ENCODE data around the gene RGS21.
"Not testable (repeated sequence)": the region's sequence is repeated elsewhere in the genome, so short reads cannot be mapped to it uniquely, and the experiment has no call there.

The RGS21 gene

DNA sequence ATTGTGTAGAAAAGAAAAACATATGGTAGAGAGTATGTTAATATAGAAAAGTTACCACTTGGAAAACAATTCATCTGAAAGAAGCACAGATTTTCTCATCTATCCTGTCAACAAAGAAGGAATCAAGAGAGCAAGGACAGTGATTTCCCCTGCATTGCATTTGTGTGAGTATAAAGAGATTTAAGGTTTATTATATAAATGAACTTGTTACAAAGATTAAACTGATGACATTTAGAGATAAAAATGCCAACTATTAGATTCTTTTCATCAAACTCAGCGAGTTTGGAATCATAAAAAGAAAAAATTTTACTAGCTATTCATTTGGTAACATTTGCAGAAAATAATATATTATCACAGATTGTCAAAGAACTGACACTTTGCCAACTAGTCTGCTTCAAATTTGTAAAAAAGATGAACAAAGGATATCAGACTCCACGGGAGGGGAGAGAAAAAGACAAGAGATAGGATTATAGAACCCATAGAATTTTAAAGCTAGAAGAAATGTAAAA is at the start of gene RGS21:
TSS of gene RGS21 (plus strand) at position 51 of the 509 bp plus-strand sequence. CDS start 26,045 bp downstream, outside the sequence.
- DNase-seq (ENCODE audit: low read depth, low spot score): no peak

DNA sequence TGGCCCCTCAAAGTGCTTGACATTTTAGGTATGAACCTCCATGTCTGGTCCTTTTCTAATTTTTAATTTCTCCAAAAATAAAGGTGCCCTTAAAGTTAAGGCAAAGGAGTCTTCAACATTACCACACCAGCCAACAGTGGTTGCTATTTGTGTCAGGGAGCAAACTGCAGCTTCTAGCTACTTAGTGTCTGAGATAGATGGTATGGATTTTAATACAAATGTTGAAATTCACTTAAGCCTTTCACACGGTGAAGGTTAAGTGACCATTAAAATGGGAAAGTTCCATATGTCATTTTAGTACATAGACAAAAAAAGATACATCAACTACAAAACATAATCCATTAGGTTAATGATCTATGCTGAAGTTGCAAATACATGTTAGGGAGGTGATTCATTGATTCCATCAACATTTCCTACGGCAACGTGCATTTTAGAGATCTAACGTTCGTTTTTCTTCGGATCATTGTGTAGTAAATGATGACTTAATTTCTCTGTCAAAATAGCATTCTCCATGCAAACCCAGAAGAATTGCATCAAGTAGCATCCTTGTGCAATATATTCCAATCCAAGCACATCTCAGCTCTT is 48.2 kb upstream of the RGS21 start:
- DNase-seq (ENCODE audit: low read depth, low spot score): no peak

DNA sequence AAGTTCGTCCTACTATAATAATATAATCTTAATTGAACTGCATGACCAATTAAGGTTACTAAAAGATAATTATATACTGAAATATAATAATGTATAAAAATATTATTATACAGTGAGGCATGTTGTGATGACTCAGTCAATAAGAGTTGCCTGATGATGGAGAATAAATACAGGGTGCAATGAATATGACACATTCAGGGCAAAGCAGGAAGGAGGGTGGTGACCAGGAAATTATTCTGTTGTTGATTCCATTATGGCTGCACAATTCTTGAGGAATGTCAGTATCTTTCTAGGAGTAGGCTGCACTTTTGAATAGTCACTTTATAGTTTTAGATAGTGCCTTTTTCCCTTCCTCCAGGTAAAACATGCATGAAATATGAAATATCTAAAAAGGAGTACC is 46.4 kb upstream of the RGS21 start:
- no peak for DNase-seq (ENCODE audit: low read depth, low spot score)

GRCh38 chr1:192272732-192273131 is 44.1 kb upstream of the RGS21 start:
- DNase-seq (ENCODE audit: low read depth, low spot score): no peak

- DNase-seq (ENCODE audit: low read depth, low spot score): no peak
These were observed 42.2 kb upstream of the RGS21 start for GRCh38 chr1:192274588-192274987.

DNA sequence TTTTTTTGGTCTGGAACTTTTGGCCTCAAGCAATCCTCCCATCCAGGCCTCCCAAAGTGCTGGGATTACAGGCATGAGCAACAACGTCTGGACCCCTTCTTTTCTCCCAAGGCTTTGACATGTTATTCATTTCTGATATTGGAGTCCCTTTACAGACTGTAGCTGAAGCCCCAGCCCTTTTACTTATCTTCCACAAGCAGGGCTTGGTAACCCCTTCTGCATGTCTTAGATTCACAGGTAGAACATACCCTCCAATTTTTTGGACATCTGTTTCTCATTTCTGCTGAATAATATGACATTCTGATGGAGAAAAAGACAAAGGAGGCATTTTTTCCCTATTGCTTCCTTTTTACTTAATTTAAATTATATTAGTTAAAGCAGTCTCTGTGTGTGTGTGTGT is 39.2 kb upstream of the RGS21 start:
- DNase-seq (ENCODE audit: low read depth, low spot score): no peak

DNA sequence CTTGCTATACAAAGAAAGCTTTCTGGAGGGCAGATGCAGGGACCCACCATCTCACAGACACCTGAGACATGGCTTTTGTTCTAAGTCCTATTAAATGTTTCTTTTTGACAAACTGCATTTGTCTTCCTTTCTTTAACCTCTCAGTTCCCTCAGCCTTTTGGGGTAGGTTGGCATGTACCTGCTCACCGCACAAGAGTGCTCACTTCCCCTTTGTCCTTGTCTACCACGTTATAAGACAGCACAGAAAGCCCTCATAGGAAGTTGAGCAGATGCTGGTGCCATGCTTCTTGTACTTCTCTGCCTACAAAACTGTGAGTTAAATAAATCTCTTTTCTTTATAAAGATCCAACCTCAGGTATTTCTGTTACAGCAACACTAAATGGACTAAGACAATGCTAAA is 31.9 kb upstream of the RGS21 start:
- no peak for DNase-seq (ENCODE audit: low read depth, low spot score)

DNA sequence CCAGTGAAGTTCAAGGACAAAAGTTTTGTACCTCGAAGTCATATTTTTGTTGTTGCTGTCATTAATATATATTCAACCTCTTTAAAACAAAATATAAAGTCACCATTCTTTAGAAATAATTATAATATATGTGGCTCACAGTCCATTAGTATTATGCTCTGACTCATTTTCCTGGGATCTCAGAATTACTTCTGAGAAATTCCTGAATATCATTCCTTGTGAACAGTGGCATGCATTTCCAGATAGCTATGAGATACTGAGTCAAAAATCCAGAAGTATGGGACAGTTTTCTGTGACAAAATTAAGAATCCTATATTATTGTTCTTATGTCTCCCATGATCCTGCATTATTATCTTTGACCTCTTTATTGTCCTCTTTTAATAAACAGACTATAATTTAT is 13.8 kb upstream of the RGS21 start:
- no peak for DNase-seq (ENCODE audit: low read depth, low spot score)

GRCh38 chr1:192308314-192308713 is 8.5 kb upstream of the RGS21 start:
- not testable (repeated sequence) for DNase-seq (ENCODE audit: low read depth, low spot score)

GRCh38 chr1:192311281-192311680 is 5.5 kb upstream of the RGS21 start:
- DNase-seq (ENCODE audit: low read depth, low spot score): no peak

DNA sequence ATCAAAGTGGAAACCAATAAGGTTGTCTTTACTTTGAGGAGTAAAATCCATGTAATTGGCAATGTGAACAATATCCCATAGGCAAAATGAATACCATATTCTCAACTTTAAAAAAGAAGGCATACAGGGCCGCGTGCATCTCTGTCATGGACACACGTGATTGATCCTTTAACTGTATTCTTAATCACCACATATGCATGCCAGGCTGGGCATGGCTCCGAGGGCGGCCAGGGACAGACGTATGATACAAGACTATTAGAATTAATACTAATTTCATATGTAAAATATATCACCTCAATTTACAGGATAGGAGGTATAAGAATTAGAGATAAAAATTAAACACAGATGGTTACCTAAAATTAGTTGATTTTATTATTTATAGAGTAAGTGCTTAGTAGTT is 11.2 kb downstream of the RGS21 start:
- DNase-seq (ENCODE audit: low read depth, low spot score): no peak

- no peak for DNase-seq (ENCODE audit: low read depth, low spot score)
These were observed 26.1 kb downstream of the RGS21 start for GRCh38 chr1:192342842-192343241.

GRCh38 chr1:192343344-192343743 is 26.6 kb downstream of the RGS21 start:
- DNase-seq (ENCODE audit: low read depth, low spot score): no peak

- DNase-seq (ENCODE audit: low read depth, low spot score): no peak
These were observed 32.5 kb downstream of the RGS21 start for GRCh38 chr1:192349314-192349713.

GRCh38 chr1:192350356-192350755 is 33.6 kb downstream of the RGS21 start:
- no peak for DNase-seq (ENCODE audit: low read depth, low spot score)

DNA sequence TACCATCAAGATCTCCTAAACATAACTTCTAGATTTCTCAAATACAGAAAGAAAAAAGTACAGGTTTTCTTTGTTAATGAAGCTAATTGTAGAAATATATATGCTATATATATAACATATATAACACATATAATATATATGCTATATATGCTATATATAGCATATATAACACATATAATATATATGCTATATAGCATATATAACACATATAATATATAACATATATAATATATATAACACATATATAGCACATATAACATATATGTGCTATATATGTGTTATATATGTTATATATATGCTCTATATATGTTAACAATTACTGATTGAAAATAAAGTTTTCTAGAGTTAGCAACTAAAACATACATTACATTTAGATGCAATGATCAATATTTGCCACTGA is 34.8 kb downstream of the RGS21 start:
- DNase-seq (ENCODE audit: low read depth, low spot score): no peak

GRCh38 chr1:192357924-192358323 is 41.1 kb downstream of the RGS21 start:
- DNase-seq (ENCODE audit: low read depth, low spot score): no peak

- DNase-seq (ENCODE audit: low read depth, low spot score): no peak
These were observed 41.6 kb downstream of the RGS21 start for GRCh38 chr1:192358402-192358801.

GRCh38 chr1:192358822-192359221 is 42.0 kb downstream of the RGS21 start:
- no peak for DNase-seq (ENCODE audit: low read depth, low spot score)

- DNase-seq (ENCODE audit: low read depth, low spot score): no peak
These were observed 46.4 kb downstream of the RGS21 start for GRCh38 chr1:192363177-192363576.

- DNase-seq (ENCODE audit: low read depth, low spot score): no peak
These were observed 50.6 kb downstream of the RGS21 start for GRCh38 chr1:192367436-192367835.

DNA sequence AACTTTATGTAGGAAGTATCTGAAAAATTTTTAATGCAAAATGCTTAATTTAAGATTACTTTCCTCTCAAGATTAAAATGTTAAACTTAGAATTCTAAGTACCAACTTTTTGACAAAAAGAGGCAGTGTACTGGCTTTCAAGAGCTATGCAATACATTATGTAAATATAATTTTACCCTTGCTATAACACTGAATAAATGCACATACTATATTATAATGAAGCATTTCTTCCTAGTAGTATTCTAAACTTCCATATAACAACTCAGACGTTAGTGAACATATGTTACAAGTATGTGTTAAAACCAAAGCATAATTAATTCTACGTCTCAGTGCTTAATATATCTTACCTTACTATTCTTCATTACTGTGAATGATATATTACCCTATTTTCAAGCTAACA is 58.5 kb downstream of the RGS21 start:
- no peak for DNase-seq (ENCODE audit: low read depth, low spot score)

DNA sequence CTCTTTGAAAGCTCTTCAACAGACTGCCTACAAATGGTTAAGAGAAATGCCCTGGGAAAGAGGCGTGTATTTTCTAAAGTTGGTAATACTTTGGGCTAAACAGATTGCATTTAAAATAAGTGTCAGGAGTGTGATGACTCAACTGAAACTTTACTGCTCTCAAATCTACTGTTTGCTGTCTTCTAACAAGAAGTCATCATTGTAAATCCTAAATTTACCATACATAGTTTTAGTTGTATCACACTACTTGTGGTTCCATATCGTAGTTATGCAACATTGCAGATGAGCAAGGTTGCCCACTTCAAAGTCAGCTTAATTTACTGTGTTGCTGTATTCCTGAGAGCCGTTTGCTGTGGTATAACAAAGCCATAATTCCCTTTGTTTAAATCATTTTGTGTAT is 59.6 kb downstream of the RGS21 start:
- no peak for DNase-seq (ENCODE audit: low read depth, low spot score)

DNA sequence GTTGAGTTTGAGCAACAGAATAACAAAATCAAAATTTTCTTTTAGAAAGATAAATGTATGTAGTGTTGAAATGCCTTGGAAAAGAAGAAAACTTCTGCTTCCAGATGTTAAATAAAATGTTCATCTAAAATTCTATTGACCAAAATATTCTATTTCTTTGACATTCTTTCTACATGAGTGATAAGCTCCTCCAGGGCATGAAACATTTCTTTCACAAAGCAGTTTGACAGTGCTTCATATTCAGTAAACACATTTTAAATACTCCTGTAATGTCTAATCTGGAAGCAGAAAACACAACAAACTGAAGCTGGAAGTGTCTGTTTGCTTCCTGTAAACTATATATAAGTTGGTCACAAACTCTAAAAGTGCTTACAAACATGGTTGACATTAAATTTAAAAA is 61.5 kb downstream of the RGS21 start:
- DNase-seq (ENCODE audit: low read depth, low spot score): no peak

All from activated naive CD8-positive, alpha-beta T cell treated with anti-CD3 and anti-CD28 coated beads, Interleukin-2, amount 50 U/mL, for 16 hours (primary cell).